Lower lobe of right lung (tissue), 2 donors: ENCODE measurements around the gene DGKA. TPM values are rescaled to one million over a fixed set of nuclear protein-coding genes. Genes with fewer than 3 reads are reported as not detected.
"Not testable (repeated sequence)": the region's sequence is repeated elsewhere in the genome, so short reads cannot be mapped to it uniquely, and the experiment has no call there.

Experiments used
- ATAC-seq, 2 donors: fragments of 200-7000 bp; cut with Tn5 transposase; one replicate each; pipeline ENCODE4 v1.9.1; 2020 to 2022; ENCODE audit warnings: mild to moderate bottlenecking in 2 of 2, moderate library complexity in 2 of 2
- DNase-seq: peaks from one replicate; pipeline ENCODE4 v3.0.0-alpha.2; 2020
- H3K27ac ChIP-seq: fragments of 200-600 bp; one replicate; pipeline ENCODE4 v1.8.0; 2022
- H3K27me3 ChIP-seq: fragments of 200-600 bp; one replicate; pipeline ENCODE4 v1.8.0; 2022; ENCODE audit warnings: low read depth
- H3K36me3 ChIP-seq: fragments of 200-600 bp; one replicate; pipeline ENCODE4 v1.8.0; 2022; ENCODE audit warnings: mild to moderate bottlenecking
- H3K4me1 ChIP-seq: fragments of 200-600 bp; one replicate; pipeline ENCODE4 v1.8.0; 2022
- H3K4me3 ChIP-seq: fragments of 200-600 bp; one replicate; pipeline ENCODE4 v1.8.0; 2022; ENCODE audit warnings: mild to moderate bottlenecking
- H3K9me3 ChIP-seq: fragments of 200-600 bp; one replicate; pipeline ENCODE4 v1.8.0; 2022
- CTCF ChIP-seq: fragments of 200-600 bp; IDR thresholded peaks from one replicate; pipeline ENCODE4 v1.8.0; 2022; ENCODE audit warnings: antibody characterized with exemption, mild to moderate bottlenecking
- intact Hi-C: fragments of 100-400 bp; cut with DNase I; formaldehyde crosslinking; loops from one replicate; pipeline ENCODE4 v1.11.0; 2022
- total RNA-seq: library from RNA; stranded (reverse); fragmentation: NEBNext Ultra II Directional; extraction: Animal tissue kit (Norgen Biotek cat#: 25700); gene quantifications from one replicate; pipeline ENCODE4 v1.2.1, GENCODE V29; 2021
- donor health status: DM: no; HTN: yes; CAD: no; lungs with severe emphysema.

DGKA gene
- total RNA-seq, 1 donor from 2014 or later: 35.3 TPM

- Histone ChIP-seq H3K27ac (no peak overlapping the region), H3K9me3 (no peaks in the 10 kb centered on the region), H3K36me3 (peaks cover 22% of the 10 kb centered on the region), H3K27me3 (no peaks in the 10 kb centered on the region), H3K4me1 (peaks cover 23% of the 10 kb centered on the region), H3K4me3 (no peak overlapping the region)
- intact Hi-C loops: no loop called here
- DNase-seq (no peak), ATAC-seq (peak in 1 of 2 donors; percentile 39)
- TF ChIP-seq CTCF: no peak
These were observed 15.5 kb upstream of the DGKA start for GRCh38 chr12:55915482-55915859.

GRCh38 chr12:55919032-55919431 is 11.9 kb upstream of the DGKA start:
- DNase-seq, H3K9me3 ChIP-seq, H3K27me3 ChIP-seq, intact Hi-C loops, H3K27ac ChIP-seq, ATAC-seq, H3K4me3 ChIP-seq: not testable (repeated sequence)
- Histone ChIP-seq H3K4me1 (peaks cover 18% of the 10 kb centered on the region), H3K36me3 (peaks cover 30% of the 10 kb centered on the region)

GRCh38 chr12:55922126-55922525 is 8.8 kb upstream of the DGKA start:
- DNase-seq (no peak), ATAC-seq (no peak)
- H3K27ac ChIP-seq: no peak overlapping the region
- intact Hi-C loops: no loop called here
- H3K9me3 ChIP-seq: no peaks in the 10 kb centered on the region
- H3K4me3 ChIP-seq: no peak overlapping the region
- H3K36me3 ChIP-seq: peaks cover 26% of the 10 kb centered on the region
- no peak for TF ChIP-seq CTCF
- peaks cover 16% of the 10 kb centered on the region for H3K4me1 ChIP-seq
- H3K27me3 ChIP-seq: no peaks in the 10 kb centered on the region

GRCh38 chr12:55923648-55924047 is 7.3 kb upstream of the DGKA start:
- intact Hi-C loops, H3K27ac ChIP-seq, H3K4me3 ChIP-seq, ATAC-seq, H3K27me3 ChIP-seq, H3K9me3 ChIP-seq, DNase-seq: not testable (repeated sequence)
- Histone ChIP-seq H3K36me3 (peaks cover 26% of the 10 kb centered on the region), H3K4me1 (peaks cover 23% of the 10 kb centered on the region)

GRCh38 chr12:55925371-55925770 is 5.6 kb upstream of the DGKA start:
- intact Hi-C loops: no loop called here
- peaks cover 26% of the 10 kb centered on the region for H3K36me3 ChIP-seq
- H3K4me3 ChIP-seq: no peak overlapping the region
- H3K4me1 ChIP-seq: peaks cover 40% of the 10 kb centered on the region
- H3K27me3 ChIP-seq: no peaks in the 10 kb centered on the region
- no peak for DNase-seq
- no peak for ATAC-seq
- no peak overlapping the region for H3K27ac ChIP-seq
- no peak for TF ChIP-seq CTCF
- H3K9me3 ChIP-seq: no peaks in the 10 kb centered on the region

- no peak for TF ChIP-seq CTCF
- no peak for DNase-seq
- peaks cover 26% of the 10 kb centered on the region for H3K36me3 ChIP-seq
- intact Hi-C loops: no loop called here
- H3K4me1 ChIP-seq: peaks cover 48% of the 10 kb centered on the region
- no peaks in the 10 kb centered on the region for H3K9me3 ChIP-seq
- peak overlapping the region; percentile 86 for H3K4me3 ChIP-seq
- peak in 1 of 2 donors; percentile 1 for ATAC-seq
- H3K27ac ChIP-seq: peak overlapping the region; percentile 98
- H3K27me3 ChIP-seq: no peaks in the 10 kb centered on the region
These were observed 4.9 kb upstream of the DGKA start for GRCh38 chr12:55925870-55926737.
